ENCODE data around the gene EMSY.

DNA sequence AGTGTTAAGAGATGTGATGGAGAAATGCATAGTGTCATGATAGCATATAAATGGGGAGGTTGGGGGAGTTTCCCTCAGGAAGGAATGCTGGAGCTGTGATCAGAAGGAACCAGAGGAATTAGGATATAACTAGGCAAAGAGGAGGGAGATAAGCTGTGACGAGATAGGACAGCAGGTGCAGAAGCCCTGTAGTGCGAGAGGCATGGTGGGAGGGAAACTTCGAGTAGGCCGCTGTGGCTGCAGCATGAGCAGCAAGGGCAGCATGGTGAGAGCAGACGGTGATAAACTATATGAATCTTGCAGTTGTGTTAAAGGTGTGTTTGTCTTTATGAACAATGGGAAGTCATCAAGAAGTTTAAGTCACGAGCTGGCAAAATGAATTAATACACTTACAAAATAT, 109.9 kb downstream of the EMSY start:
- no peak for TF ChIP-seq POLR2A (IDR thresholded peaks at IDR 0.05)
- TF ChIP-seq, protein P1, sequence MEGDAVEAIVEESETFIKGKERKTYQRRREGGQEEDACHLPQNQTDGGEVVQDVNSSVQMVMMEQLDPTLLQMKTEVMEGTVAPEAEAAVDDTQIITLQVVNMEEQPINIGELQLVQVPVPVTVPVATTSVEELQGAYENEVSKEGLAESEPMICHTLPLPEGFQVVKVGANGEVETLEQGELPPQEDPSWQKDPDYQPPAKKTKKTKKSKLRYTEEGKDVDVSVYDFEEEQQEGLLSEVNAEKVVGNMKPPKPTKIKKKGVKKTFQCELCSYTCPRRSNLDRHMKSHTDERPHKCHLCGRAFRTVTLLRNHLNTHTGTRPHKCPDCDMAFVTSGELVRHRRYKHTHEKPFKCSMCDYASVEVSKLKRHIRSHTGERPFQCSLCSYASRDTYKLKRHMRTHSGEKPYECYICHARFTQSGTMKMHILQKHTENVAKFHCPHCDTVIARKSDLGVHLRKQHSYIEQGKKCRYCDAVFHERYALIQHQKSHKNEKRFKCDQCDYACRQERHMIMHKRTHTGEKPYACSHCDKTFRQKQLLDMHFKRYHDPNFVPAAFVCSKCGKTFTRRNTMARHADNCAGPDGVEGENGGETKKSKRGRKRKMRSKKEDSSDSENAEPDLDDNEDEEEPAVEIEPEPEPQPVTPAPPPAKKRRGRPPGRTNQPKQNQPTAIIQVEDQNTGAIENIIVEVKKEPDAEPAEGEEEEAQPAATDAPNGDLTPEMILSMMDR (IDR thresholded peaks at IDR 0.05): no peak

Measured in thyroid gland (tissue), 4 donors.